ENCODE data around the gene SLC45A3.

GRCh38 chr1:205626216-205626615 lies 54.1 kb downstream of the SLC45A3 start:
- TF ChIP-seq, protein P1, sequence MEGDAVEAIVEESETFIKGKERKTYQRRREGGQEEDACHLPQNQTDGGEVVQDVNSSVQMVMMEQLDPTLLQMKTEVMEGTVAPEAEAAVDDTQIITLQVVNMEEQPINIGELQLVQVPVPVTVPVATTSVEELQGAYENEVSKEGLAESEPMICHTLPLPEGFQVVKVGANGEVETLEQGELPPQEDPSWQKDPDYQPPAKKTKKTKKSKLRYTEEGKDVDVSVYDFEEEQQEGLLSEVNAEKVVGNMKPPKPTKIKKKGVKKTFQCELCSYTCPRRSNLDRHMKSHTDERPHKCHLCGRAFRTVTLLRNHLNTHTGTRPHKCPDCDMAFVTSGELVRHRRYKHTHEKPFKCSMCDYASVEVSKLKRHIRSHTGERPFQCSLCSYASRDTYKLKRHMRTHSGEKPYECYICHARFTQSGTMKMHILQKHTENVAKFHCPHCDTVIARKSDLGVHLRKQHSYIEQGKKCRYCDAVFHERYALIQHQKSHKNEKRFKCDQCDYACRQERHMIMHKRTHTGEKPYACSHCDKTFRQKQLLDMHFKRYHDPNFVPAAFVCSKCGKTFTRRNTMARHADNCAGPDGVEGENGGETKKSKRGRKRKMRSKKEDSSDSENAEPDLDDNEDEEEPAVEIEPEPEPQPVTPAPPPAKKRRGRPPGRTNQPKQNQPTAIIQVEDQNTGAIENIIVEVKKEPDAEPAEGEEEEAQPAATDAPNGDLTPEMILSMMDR (IDR thresholded peaks at IDR 0.05): no peak
- TF ChIP-seq POLR2AphosphoS5 (IDR thresholded peaks at IDR 0.05) (no peak), EP300 (IDR thresholded peaks at IDR 0.05) (no peak), POLR2A (IDR thresholded peaks at IDR 0.05) (no peak)
